Tibial nerve (tissue), 4 donors: Measurements from ENCODE around the gene MUC13. TPM values are rescaled to one million over a fixed set of nuclear protein-coding genes. Genes with fewer than 3 reads are reported as not detected.

Experiments used
- DNase-seq, 2 donors: peaks; one replicate each; pipeline ENCODE4 v3.0.0-alpha.2; 2019; ENCODE audit warnings: low spot score in 2 of 2
- H3K27ac ChIP-seq, 4 donors: fragments of 200-600 bp; sonication (generic) in 3 of 4; one replicate each; pipeline ENCODE4 v1.5.1; 2017 to 2019; ENCODE audit warnings: mild to moderate bottlenecking in 1 of 4
- H3K27me3 ChIP-seq, 2 donors: fragments of 200-600 bp; sonication (generic) in 1 of 2; one replicate each; pipeline versions ENCODE4 v1.5.1 to v1.6.0; 2017 to 2019
- H3K36me3 ChIP-seq, 3 donors: fragments of 200-600 bp; sonication (generic); one replicate each; pipeline ENCODE4 v1.5.1; 2018 to 2019
- H3K4me1 ChIP-seq, 4 donors: fragments of 200-600 bp; sonication (generic) in 3 of 4; one replicate each; pipeline ENCODE4 v1.5.1; 2017 to 2019
- H3K4me3 ChIP-seq, 4 donors: fragments of 200-600 bp; sonication (generic) in 3 of 4; one replicate each; pipeline ENCODE4 v1.5.1; 2017 to 2019; ENCODE audit warnings: mild to moderate bottlenecking in 1 of 4, moderate library complexity in 1 of 4
- H3K9me3 ChIP-seq, 4 donors: fragments of 200-600 bp; sonication (generic) in 3 of 4; one replicate each; pipeline ENCODE4 v1.5.1; 2017 to 2019
- CTCF ChIP-seq, 5 experiments: fragments of 200-600 bp in 3 of 5; fragments of 450-650 bp in 2 of 5; sonication (generic) in 3 of 5; IDR thresholded peaks; one replicate each; pipeline ENCODE4 v1.5.1; 2016 to 2019; ENCODE audit warnings: antibody characterized with exemption in 5 of 5, mild to moderate bottlenecking in 3 of 5, moderate library complexity in 2 of 5
- EP300 ChIP-seq, 2 donors: sonication (generic); formaldehyde crosslinking; IDR thresholded peaks; one replicate each; pipeline ENCODE4 v1.6.1; 2017; ENCODE audit warnings: antibody characterized with exemption in 2 of 2, mild to moderate bottlenecking in 1 of 2
- POLR2A ChIP-seq, 2 donors: fragments of 450-650 bp; IDR thresholded peaks; one replicate each; pipeline ENCODE4 v1.6.1; 2017; ENCODE audit warnings: antibody characterized with exemption in 2 of 2, mild to moderate bottlenecking in 2 of 2, moderate library complexity in 2 of 2
- WGBS, 2 donors: methylation state at CpG; one replicate each; pipeline ENCODE4 v1.1.5; 2018; 5-methylcytosine and 5-hydroxymethylcytosine counted together
- total RNA-seq, 4 donors: library from RNA; depleted of rRNA; stranded (reverse); fragments of >200 nt; gene quantifications; one replicate each; pipeline ENCODE4 v1.1.0, GENCODE V29; 2016

The MUC13 gene
- total RNA-seq, 4 donors from 2014 or later = not detected

DNA sequence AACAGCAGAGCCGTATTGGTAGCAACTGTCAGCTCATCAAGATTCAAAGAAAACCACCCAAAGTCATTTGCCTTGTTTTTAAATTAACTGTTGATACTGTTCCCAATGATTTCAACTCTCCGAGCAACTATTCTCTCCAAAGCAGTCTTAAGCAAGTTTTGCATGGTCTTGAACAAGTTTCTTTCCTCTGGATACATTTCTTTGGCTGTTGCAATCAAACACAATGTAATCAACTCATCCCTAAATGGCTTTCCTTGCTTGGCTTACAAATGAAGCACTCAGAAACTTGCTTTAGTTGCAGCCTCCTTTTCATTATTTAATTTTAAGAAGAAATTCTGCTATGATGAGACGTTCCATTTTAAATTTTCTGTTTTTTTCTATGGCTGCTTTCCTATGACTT, 15.5 kb upstream of the MUC13 start:
- WGBS, 2 donors = 74 to 82% methylated on average over 3 of the region's 3 CpGs
- H3K36me3 ChIP-seq = no peaks in the 10 kb centered on the region
- no peak for DNase-seq
- no peaks in the 10 kb centered on the region for H3K9me3 ChIP-seq
- H3K27me3 ChIP-seq = no peaks in the 10 kb centered on the region
- no peaks in the 10 kb centered on the region for H3K4me1 ChIP-seq
- H3K4me3 ChIP-seq = no peak overlapping the region
- TF ChIP-seq CTCF (IDR thresholded peaks at IDR 0.05) (no peak), POLR2A (IDR thresholded peaks at IDR 0.05) (no peak), EP300 (IDR thresholded peaks at IDR 0.05) (no peak)
- H3K27ac ChIP-seq = no peak overlapping the region

DNA sequence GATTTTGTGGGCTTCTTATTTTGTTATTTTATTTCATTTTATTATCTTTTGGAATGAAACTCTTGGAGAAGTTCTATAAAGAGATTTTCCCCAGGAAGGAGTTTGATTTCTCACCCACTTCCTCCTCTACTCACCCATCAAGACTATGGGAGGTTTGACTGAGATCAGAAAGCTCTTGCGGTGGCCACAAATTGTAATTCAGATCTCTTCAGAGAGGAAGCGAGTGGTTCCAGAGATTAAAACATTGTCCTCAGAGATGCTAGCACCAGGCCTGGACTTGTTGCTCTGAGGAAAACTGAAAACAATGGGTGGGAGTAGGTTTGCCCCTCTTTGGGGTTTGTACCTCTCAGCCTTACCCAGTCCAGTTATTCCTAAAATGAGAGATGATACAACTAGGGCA, 8.1 kb upstream of the MUC13 start:
- Histone ChIP-seq H3K4me1 (no peaks in the 10 kb centered on the region), H3K9me3 (no peaks in the 10 kb centered on the region), H3K27ac (no peak overlapping the region), H3K36me3 (no peaks in the 10 kb centered on the region), H3K4me3 (no peak overlapping the region), H3K27me3 (no peaks in the 10 kb centered on the region)
- TF ChIP-seq POLR2A (IDR thresholded peaks at IDR 0.05) = no peak
- TF ChIP-seq EP300 (IDR thresholded peaks at IDR 0.05) = no peak
- TF ChIP-seq CTCF (IDR thresholded peaks at IDR 0.05) = no peak
- no peak for DNase-seq
- 93 to 94% methylated on average over 2 of the region's 2 CpGs for WGBS, 2 donors

- Histone ChIP-seq H3K27me3 (no peaks in the 10 kb centered on the region), H3K4me3 (no peak overlapping the region), H3K27ac (no peak overlapping the region), H3K36me3 (no peaks in the 10 kb centered on the region), H3K4me1 (no peaks in the 10 kb centered on the region), H3K9me3 (no peaks in the 10 kb centered on the region)
- WGBS, 2 donors = 68 to 72% methylated on average over 12 of the region's 12 CpGs
- no peak for DNase-seq
- TF ChIP-seq EP300 (IDR thresholded peaks at IDR 0.05) (no peak), POLR2A (IDR thresholded peaks at IDR 0.05) (no peak), CTCF (IDR thresholded peaks at IDR 0.05) (no peak)
Measured at GRCh38 chr3:124941771-124942170, 7.2 kb upstream of the MUC13 start.

DNA sequence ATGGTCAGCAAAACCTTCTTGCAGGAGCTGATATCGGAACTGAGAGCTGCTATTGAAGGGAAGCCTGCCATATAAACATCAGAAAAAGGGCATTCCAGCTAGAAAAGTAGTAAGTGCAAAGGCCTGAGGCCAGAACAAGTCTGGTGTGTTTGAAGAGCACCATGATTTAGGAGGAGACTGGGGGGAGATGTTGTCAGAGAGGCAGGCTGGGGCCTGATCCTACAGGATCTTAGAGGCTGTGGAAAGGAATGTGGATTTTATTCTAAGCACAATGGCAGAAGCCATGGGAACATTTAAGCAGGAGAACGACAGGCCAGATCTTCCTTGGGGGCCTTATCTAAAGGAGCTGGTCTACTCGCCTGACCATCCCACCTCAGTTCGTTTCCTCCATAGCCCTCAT, 5.1 kb upstream of the MUC13 start:
- WGBS, 2 donors = 59 to 62% methylated on average over 4 of the region's 4 CpGs
- TF ChIP-seq POLR2A (IDR thresholded peaks at IDR 0.05) (no peak), CTCF (IDR thresholded peaks at IDR 0.05) (no peak), EP300 (IDR thresholded peaks at IDR 0.05) (no peak)
- no peak overlapping the region for H3K27ac ChIP-seq

DNA sequence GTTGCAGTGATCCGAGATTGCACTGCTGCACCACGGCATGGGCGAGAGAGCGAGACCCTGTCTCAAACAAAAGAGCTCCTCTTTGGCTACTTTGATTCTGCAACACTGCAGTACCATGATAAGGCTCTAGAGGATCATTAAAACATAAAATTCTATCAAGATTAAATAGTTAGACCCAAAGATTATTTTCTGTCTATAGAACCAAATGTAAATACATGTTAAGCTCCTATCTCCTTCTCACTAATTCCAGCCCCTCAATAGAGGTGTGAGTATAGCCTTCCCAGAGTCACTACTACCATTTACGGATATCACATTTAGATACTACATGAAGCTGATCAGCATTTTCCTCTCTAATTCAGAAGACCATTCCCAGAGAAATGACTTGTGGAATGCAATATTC, 4.3 kb upstream of the MUC13 start:
- H3K27ac ChIP-seq = no peak overlapping the region
- TF ChIP-seq POLR2A (IDR thresholded peaks at IDR 0.05) (no peak), EP300 (IDR thresholded peaks at IDR 0.05) (no peak), CTCF (IDR thresholded peaks at IDR 0.05) (no peak)
- 80 to 84% methylated on average over 5 of the region's 5 CpGs for WGBS, 2 donors
- H3K4me3 ChIP-seq = no peak overlapping the region
- no peaks in the 10 kb centered on the region for H3K27me3 ChIP-seq
- no peaks in the 10 kb centered on the region for H3K4me1 ChIP-seq
- DNase-seq = no peak
- no peaks in the 10 kb centered on the region for H3K9me3 ChIP-seq
- no peaks in the 10 kb centered on the region for H3K36me3 ChIP-seq

More for the DNA sequence above, 5.1 kb upstream of the MUC13 start:
- no peaks in the 10 kb centered on the region for H3K9me3 ChIP-seq
- H3K4me1 ChIP-seq = no peaks in the 10 kb centered on the region
- no peak for DNase-seq
- H3K4me3 ChIP-seq = no peak overlapping the region
- H3K36me3 ChIP-seq = no peaks in the 10 kb centered on the region
- no peaks in the 10 kb centered on the region for H3K27me3 ChIP-seq
